WI38 (cell line): ENCODE results near the gene GSTA2.
"Not testable (repeated sequence)": the region's sequence is repeated elsewhere in the genome, so short reads cannot be mapped to it uniquely, and the experiment has no call there.

Source experiments
- H3K4me3 ChIP-seq: 2 replicates; pipeline ENCODE4 v1.5.1; 2011; ENCODE audit warnings: low read depth, mild to moderate bottlenecking, control low read depth, low read length
- TF ChIP-seq, protein P1 (sequence below): IDR thresholded peaks from 2 replicates; pipeline ENCODE4 v1.5.1; 2012; ENCODE audit warnings: low read depth, mild to moderate bottlenecking, control low read depth, low read length

Gene GSTA2

DNA sequence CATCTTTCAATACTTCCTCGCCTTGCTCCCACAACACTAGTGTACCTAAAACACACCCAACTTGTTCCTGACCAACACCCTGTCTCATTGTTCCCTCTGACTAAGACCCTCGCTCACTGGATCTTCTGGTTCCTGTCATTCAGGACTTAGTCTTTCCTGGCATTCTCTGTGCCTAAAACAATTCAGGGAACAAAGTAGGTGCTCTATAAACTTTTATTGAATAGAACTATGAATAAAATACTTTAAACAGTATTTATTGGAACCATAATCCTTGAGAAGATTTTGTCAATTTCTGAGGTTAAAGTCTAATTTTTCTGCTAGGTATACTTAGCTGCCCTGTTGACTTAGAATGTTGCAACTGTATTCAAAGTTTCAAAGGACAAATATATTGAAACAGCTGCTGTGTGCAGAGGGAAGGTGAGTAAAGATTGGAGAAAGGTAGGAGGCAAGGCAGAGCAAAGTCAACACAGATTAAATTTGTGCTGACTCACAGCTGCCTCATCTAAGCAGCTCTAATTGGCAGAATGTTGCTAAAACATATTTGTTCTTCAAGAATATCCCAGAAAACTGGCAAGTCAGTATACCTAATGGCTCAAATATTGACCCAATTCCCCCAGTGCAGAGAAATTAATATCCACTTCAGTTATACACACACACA lies 37.6 kb downstream of the GSTA2 start:
- H3K4me3 ChIP-seq = no peak overlapping the region
- TF ChIP-seq, protein P1, sequence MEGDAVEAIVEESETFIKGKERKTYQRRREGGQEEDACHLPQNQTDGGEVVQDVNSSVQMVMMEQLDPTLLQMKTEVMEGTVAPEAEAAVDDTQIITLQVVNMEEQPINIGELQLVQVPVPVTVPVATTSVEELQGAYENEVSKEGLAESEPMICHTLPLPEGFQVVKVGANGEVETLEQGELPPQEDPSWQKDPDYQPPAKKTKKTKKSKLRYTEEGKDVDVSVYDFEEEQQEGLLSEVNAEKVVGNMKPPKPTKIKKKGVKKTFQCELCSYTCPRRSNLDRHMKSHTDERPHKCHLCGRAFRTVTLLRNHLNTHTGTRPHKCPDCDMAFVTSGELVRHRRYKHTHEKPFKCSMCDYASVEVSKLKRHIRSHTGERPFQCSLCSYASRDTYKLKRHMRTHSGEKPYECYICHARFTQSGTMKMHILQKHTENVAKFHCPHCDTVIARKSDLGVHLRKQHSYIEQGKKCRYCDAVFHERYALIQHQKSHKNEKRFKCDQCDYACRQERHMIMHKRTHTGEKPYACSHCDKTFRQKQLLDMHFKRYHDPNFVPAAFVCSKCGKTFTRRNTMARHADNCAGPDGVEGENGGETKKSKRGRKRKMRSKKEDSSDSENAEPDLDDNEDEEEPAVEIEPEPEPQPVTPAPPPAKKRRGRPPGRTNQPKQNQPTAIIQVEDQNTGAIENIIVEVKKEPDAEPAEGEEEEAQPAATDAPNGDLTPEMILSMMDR = no peak

DNA sequence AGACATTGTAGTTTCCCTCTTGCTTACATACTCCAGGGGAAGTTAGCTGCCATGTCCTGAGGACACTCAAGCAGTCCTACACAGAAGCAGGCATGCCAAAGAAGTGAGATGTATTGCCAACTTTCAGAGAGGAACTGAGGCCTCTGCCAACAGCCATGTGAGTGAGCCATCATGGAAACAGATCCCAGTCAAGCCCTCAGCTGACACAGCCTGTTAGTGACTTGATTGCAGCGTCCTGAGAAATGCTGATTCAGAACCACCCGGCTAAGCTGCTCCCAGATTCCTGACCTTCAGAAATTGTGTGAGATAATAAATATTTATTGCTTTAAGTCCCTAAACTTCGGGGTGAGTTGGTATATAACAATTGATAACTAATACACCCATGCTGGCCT lies 38.1 kb downstream of the GSTA2 start:
- H3K4me3 ChIP-seq = no peak overlapping the region
- TF ChIP-seq, protein P1 = no peak

DNA sequence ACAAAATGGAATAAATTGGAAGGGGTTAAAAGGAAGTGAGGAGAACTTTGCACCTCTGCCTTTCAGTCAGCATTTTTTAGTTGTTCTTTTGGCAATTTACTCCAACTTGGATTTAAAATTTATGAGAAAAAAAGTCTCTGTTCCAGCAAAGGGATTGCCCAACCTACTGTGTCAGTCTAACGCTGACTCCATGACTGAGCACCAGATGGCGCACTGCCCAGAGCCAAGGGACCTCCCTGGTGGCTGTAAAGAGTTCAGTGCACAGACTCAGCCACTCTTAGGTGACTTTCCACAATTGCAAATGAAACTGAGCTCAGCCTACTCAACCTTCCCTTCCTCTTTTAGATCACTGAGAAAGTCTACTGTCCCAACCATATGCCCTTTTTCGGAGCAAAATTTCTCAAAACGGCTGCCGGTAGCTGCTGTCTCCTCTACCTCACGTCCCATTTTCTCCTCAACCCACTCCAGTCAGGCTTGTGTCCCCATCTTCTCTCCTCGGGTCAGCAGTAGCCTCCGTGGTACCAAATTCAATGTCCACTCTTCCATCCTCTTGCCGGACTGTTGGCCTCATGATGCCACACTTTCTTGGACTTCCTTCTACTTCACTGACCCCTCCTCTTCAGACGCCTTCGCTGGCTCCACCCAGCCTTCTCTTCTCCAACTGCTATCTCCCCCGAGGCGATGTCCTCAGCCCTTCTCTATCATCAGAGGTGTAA lies 38.7 kb downstream of the GSTA2 start:
- TF ChIP-seq, protein P1 = peak; percentile 61; the same call in 1 of the 2 replicates
- H3K4me3 ChIP-seq = no peak overlapping the region

DNA sequence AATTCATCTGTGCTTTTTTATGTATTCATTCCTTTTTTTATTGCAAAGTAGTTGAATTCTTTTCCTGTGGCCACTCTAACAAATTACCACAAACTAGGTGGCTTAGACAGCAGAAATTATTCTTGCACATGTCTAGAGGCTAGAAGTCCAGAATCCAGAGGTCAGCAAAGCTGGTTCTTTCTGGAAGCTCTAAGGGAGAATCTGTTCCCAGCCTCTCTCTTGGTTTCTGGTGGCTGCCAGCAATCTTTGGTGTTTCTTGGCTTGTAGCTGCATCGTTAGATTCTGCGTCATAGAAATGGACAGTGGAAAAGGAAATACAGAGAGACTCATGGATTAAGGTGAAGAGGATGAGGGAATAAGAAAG lies 39.3 kb downstream of the GSTA2 start:
- TF ChIP-seq, protein P1 = no peak
- H3K4me3 ChIP-seq = no peak overlapping the region

DNA sequence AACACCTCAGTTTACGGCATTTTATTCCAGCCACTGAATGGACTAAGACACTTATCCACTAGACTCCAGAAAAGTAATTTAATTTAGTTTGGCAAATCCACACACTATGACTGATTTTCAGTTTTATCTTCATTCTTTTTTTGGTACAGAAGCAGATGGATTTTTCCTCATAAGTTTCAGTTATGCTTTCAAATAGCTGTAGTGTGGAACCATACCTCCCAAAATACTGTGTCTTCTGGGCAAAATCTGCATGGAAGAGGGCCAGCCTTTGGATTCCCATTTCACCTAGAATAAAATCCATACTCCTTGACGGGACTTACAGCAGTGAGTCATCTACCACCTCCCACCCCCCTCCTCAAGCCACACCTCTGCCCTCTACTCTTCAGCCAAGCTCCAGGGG lies 43.0 kb downstream of the GSTA2 start:
- H3K4me3 ChIP-seq = no peak overlapping the region
- TF ChIP-seq, protein P1 = no peak

DNA sequence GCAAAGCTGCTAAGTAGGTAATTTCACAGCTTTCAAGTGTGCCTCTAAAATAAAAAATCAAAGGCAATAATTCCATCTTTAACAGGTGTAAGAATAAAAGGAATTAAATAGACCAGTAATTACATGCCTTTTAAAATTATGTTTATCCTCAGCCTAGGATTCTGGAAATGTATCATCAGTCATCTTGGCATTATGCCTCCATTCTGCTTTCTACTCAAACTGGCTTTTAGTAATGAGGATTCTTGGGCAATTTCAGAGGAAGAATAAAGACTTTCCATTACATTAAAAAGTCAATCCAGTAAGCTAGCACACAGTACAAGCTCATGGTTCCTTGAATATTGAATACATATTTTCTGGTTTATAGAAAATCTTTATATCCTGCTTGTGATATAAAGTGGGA lies 44.7 kb downstream of the GSTA2 start:
- TF ChIP-seq, protein P1 = no peak
- H3K4me3 ChIP-seq = no peak overlapping the region

DNA sequence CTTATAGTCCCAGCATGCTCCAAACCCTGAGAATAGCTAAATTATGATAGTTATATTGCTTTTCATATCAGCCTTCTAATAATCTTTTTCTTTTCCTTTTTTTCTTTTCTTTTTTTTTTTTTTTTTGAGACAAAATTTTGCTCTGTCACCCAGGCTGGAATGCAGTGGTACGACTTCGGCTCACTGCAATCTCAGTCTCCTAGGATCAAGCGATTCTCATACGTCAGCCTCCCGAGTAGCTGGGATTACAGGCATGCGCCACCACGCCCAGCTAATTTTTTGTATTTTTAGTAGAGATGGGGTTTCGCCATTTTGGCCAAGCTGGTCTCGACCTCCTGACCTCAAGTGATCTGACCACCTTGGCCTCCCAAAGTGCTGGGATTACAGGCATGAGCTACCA lies 48.5 kb downstream of the GSTA2 start:
- not testable (repeated sequence) for H3K4me3 ChIP-seq

DNA sequence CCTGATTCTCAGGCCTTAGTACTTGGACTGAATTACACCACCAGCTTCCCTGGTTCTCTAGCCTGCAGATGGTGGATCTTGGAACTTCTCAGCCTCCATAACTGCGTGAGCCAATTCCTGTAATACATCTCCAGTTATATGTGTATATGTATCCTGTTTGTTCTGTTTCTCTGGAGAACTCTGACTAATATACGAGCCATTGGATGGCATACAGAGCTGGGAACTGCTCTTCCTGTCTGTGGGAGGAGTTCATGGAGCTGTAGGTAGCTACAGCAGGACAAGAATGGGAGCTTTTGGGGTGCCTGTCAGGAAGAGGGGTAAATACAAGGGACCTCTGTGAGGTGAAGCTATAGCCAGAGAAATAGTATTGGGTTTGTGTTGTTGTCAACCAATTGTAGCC lies 51.1 kb downstream of the GSTA2 start:
- TF ChIP-seq, protein P1 = no peak
- H3K4me3 ChIP-seq = no peak overlapping the region
